HepG2 (cell line): ENCODE data around the gene SLC25A22. TPM values are rescaled to one million over a fixed set of nuclear protein-coding genes. Genes with fewer than 3 reads are reported as not detected.

ENCODE experiments used
- ATF2 ChIP-seq: sonication (generic); formaldehyde crosslinking; IDR thresholded peaks from 2 replicates; pipeline ENCODE4 v1.4.0; 2020; ENCODE audit warnings: missing genetic modification reagents
- ATRX ChIP-seq: sonication (generic); formaldehyde crosslinking; IDR thresholded peaks from 2 replicates; pipeline ENCODE4 v1.4.0; 2020; ENCODE audit warnings: missing genetic modification reagents, borderline replicate concordance
- ETV5 ChIP-seq: IDR thresholded peaks from 2 replicates; pipeline ENCODE4 v1.6.1; 2018; ENCODE audit warnings: missing biosample characterization, missing genetic modification reagents, inconsistent platforms, borderline replicate concordance
- ISL2 ChIP-seq: sonication (generic); formaldehyde crosslinking; IDR thresholded peaks from 2 replicates; pipeline ENCODE4 v1.5.0; 2020; ENCODE audit warnings: missing genetic modification reagents
- NBN ChIP-seq: fragments of 450-650 bp; conservative IDR thresholded peaks from 2 replicates; pipeline ENCODE4 v1.6.1; 2017
- NCOA2 ChIP-seq: sonication (generic); formaldehyde crosslinking; IDR thresholded peaks from 2 replicates; pipeline ENCODE4 v1.8.0; 2022; ENCODE audit warnings: inconsistent platforms
- NFAT5 ChIP-seq: sonication (generic); formaldehyde crosslinking; IDR thresholded peaks from 2 replicates; pipeline ENCODE4 v1.4.0; 2020; ENCODE audit warnings: missing genetic modification reagents
- SP2 ChIP-seq: sonication (generic); formaldehyde crosslinking; IDR thresholded peaks from 2 replicates; pipeline ENCODE4 v1.5.1; 2020; ENCODE audit warnings: mild to moderate bottlenecking, missing genetic modification reagents
- TAF1 ChIP-seq: sonication (generic); formaldehyde crosslinking; IDR thresholded peaks from 2 replicates; pipeline ENCODE4 v1.4.0; 2020; ENCODE audit warnings: missing genetic modification reagents
- ZBTB26 ChIP-seq: IDR thresholded peaks from 2 replicates; pipeline ENCODE4 v1.6.1; 2016; ENCODE audit warnings: missing compliant biosample characterization, missing genetic modification reagents, borderline replicate concordance
- ZBTB37 ChIP-seq: sonication (generic); formaldehyde crosslinking; IDR thresholded peaks from 2 replicates; pipeline ENCODE4 v1.4.0; 2020; ENCODE audit warnings: mild to moderate bottlenecking, missing genetic modification reagents
- ZFX ChIP-seq: sonication (generic); formaldehyde crosslinking; IDR thresholded peaks from 2 replicates; pipeline ENCODE4 v1.4.0; 2020; ENCODE audit warnings: mild to moderate bottlenecking, low read depth, missing genetic modification reagents, moderate library complexity
- ZNF18 ChIP-seq: sonication (generic); formaldehyde crosslinking; IDR thresholded peaks from 2 replicates; pipeline ENCODE4 v1.8.0; 2022; ENCODE audit warnings: mild to moderate bottlenecking, missing genetic modification reagents; ENCODE audit not compliant: insufficient replicate concordance
- ZNF180 ChIP-seq: sonication (generic); formaldehyde crosslinking; IDR thresholded peaks from 2 replicates; pipeline ENCODE4 v1.4.0; 2020; ENCODE audit warnings: low read depth, missing genetic modification reagents, borderline replicate concordance
- ZNF263 ChIP-seq: sonication (generic); formaldehyde crosslinking; IDR thresholded peaks from 2 replicates; pipeline ENCODE4 v1.4.0; 2020; ENCODE audit warnings: missing genetic modification reagents
- ZNF33A ChIP-seq: sonication (generic); formaldehyde crosslinking; IDR thresholded peaks from 2 replicates; pipeline ENCODE4 v1.5.1; 2020; ENCODE audit warnings: missing genetic modification reagents, mild to moderate bottlenecking, moderate library complexity, borderline replicate concordance
- ZNF607 ChIP-seq: sonication (generic); formaldehyde crosslinking; IDR thresholded peaks from 2 replicates; pipeline ENCODE4 v1.5.1; 2020; ENCODE audit warnings: missing genetic modification reagents, mild to moderate bottlenecking, borderline replicate concordance
- polyA plus RNA-seq, 8 experiments: library from polyadenylated mRNA; depleted of rRNA in 3 of 8; stranded (reverse) in 7 of 8; unstranded in 1 of 8; fragments of >200 nt; fragmentation: Illumina TruSeq in 4 of 8; extraction: Trizol in 4 of 8; gene quantifications; 2 replicates each; pipeline versions ENCODE4 v1.2.1 to v1.2.3, GENCODE V29; 2011 to 2016; ENCODE audit warnings: low read depth in 4 of 8, missing spikeins in 1 of 8, mixed read lengths in 1 of 8; ENCODE audit not compliant: insufficient read depth in 1 of 8
- total RNA-seq, 5 experiments: library from RNA; depleted of rRNA; stranded (reverse); fragments of >200 nt; fragmentation: Illumina TruSeq; extraction: Trizol; gene quantifications; 2 replicates each; pipeline ENCODE4 v1.2.3, GENCODE V29; 2016; ENCODE audit warnings: low read depth in 1 of 5

Gene SLC25A22
- total and polyA plus RNA-seq, 2 of the 13 experiments (the other 11 are each of a cell fraction or from before 2014, with no cell fraction given) = 12.4 to 19.2 TPM

GRCh38 chr11:842370-843002, 44.4 kb upstream of the SLC25A22 start, which contains the start of the genes POLR2L and TSPAN4 (continued):
- TF ChIP-seq NFAT5 (CRISPR knock-in tag) = peak; percentile 44; the same call in 1 of the 2 replicates
- peak; percentile 3; the same call in 1 of the 2 replicates for TF ChIP-seq ZNF263
- peak; percentile 91 for TF ChIP-seq TAF1 (CRISPR knock-in tag)
- TF ChIP-seq ZNF180 (CRISPR knock-in tag) = 0 out of 2 replicates have a peak, but pooled peaks have one; percentile 2
- no peak; the same call in 1 of the 2 replicates for TF ChIP-seq ZNF33A (CRISPR knock-in tag)
- TF ChIP-seq ISL2 (CRISPR knock-in tag) = no peak
- TF ChIP-seq ZBTB37 (CRISPR knock-in tag) = no peak
- no peak for TF ChIP-seq ATRX
- 0 out of 2 replicates have a peak, but pooled peaks have one; percentile 34 for TF ChIP-seq SP2 (CRISPR knock-in tag)
- no peak for TF ChIP-seq NBN
- TF ChIP-seq ETV5 (CRISPR knock-in tag) = no peak
- TF ChIP-seq NCOA2 (CRISPR knock-in tag) = no peak
- peak; percentile 37; the same call in 1 of the 2 replicates for TF ChIP-seq ATF2 (CRISPR knock-in tag)
- 0 out of 2 replicates have a peak, but pooled peaks have one; percentile 4 for TF ChIP-seq ZBTB26 (CRISPR knock-in tag)
- peak; percentile 57 for TF ChIP-seq ZNF18
- TF ChIP-seq ZNF607 = 0 out of 2 replicates have a peak, but pooled peaks have one; percentile 57
- TF ChIP-seq ZFX (CRISPR knock-in tag) = peak; percentile 91
